Lower lobe of right lung (tissue), 2 donors: Measurements from ENCODE around the gene HCN2. TPM values are rescaled to one million over a fixed set of nuclear protein-coding genes. Genes with fewer than 3 reads are reported as not detected.
"Not testable (repeated sequence)": the region's sequence is repeated elsewhere in the genome, so short reads cannot be mapped to it uniquely, and the experiment has no call there.

Experiments used
- ATAC-seq, 2 donors: fragments of 200-7000 bp; cut with Tn5 transposase; one replicate each; pipeline ENCODE4 v1.9.1; 2020 to 2022; ENCODE audit warnings: mild to moderate bottlenecking in 2 of 2, moderate library complexity in 2 of 2
- DNase-seq: peaks from one replicate; pipeline ENCODE4 v3.0.0-alpha.2; 2020
- H3K27ac ChIP-seq: fragments of 200-600 bp; one replicate; pipeline ENCODE4 v1.8.0; 2022
- H3K27me3 ChIP-seq: fragments of 200-600 bp; one replicate; pipeline ENCODE4 v1.8.0; 2022; ENCODE audit warnings: low read depth
- H3K36me3 ChIP-seq: fragments of 200-600 bp; one replicate; pipeline ENCODE4 v1.8.0; 2022; ENCODE audit warnings: mild to moderate bottlenecking
- H3K4me1 ChIP-seq: fragments of 200-600 bp; one replicate; pipeline ENCODE4 v1.8.0; 2022
- H3K4me3 ChIP-seq: fragments of 200-600 bp; one replicate; pipeline ENCODE4 v1.8.0; 2022; ENCODE audit warnings: mild to moderate bottlenecking
- H3K9me3 ChIP-seq: fragments of 200-600 bp; one replicate; pipeline ENCODE4 v1.8.0; 2022
- CTCF ChIP-seq: fragments of 200-600 bp; IDR thresholded peaks from one replicate; pipeline ENCODE4 v1.8.0; 2022; ENCODE audit warnings: antibody characterized with exemption, mild to moderate bottlenecking
- intact Hi-C: fragments of 100-400 bp; cut with DNase I; formaldehyde crosslinking; loops from one replicate; pipeline ENCODE4 v1.11.0; 2022
- total RNA-seq: library from RNA; stranded (reverse); fragmentation: NEBNext Ultra II Directional; extraction: Animal tissue kit (Norgen Biotek cat#: 25700); gene quantifications from one replicate; pipeline ENCODE4 v1.2.1, GENCODE V29; 2021
- donor health status: DM: no; HTN: yes; CAD: no; lungs with severe emphysema.

The HCN2 gene
- total RNA-seq, 1 donor from 2014 or later, result 0.24 TPM

GRCh38 chr19:602391-603301, 13.0 kb downstream of the HCN2 start:
- intact Hi-C loops, result no loop called here
- Histone ChIP-seq H3K9me3 (no peaks in the 10 kb centered on the region), H3K27ac (no peak overlapping the region), H3K36me3 (no peaks in the 10 kb centered on the region), H3K4me3 (no peak overlapping the region), H3K4me1 (no peaks in the 10 kb centered on the region), H3K27me3 (no peaks in the 10 kb centered on the region)
- DNase-seq, result no peak
- peak in 1 of 2 donors; percentile 25 for ATAC-seq
- no peak for TF ChIP-seq CTCF

GRCh38 chr19:603302-603639, 13.6 kb downstream of the HCN2 start:
- H3K27ac ChIP-seq, DNase-seq, intact Hi-C loops, H3K4me3 ChIP-seq, H3K27me3 ChIP-seq, H3K9me3 ChIP-seq, H3K36me3 ChIP-seq, H3K4me1 ChIP-seq, ATAC-seq: not testable (repeated sequence)

- H3K27ac ChIP-seq, H3K36me3 ChIP-seq, H3K27me3 ChIP-seq, H3K9me3 ChIP-seq, H3K4me3 ChIP-seq, intact Hi-C loops, H3K4me1 ChIP-seq, DNase-seq, ATAC-seq: not testable (repeated sequence)
Measured at GRCh38 chr19:603779-604178, 14.1 kb downstream of the HCN2 start.

GRCh38 chr19:604355-604754, 14.7 kb downstream of the HCN2 start:
- H3K4me1 ChIP-seq, result peaks cover 9% of the 10 kb centered on the region
- TF ChIP-seq CTCF, result no peak
- H3K4me3 ChIP-seq, result no peak overlapping the region
- no peak for DNase-seq
- intact Hi-C loops, result no loop called here
- no peaks in the 10 kb centered on the region for H3K27me3 ChIP-seq
- no peaks in the 10 kb centered on the region for H3K36me3 ChIP-seq
- H3K27ac ChIP-seq, result no peak overlapping the region
- no peaks in the 10 kb centered on the region for H3K9me3 ChIP-seq
- ATAC-seq, result peak in 1 of 2 donors; percentile 20

- H3K36me3 ChIP-seq, intact Hi-C loops, DNase-seq: not testable (repeated sequence)
Measured at GRCh38 chr19:605061-605971, 15.6 kb downstream of the HCN2 start.

GRCh38 chr19:607301-608154, 17.8 kb downstream of the HCN2 start:
- no peak for TF ChIP-seq CTCF
- Histone ChIP-seq H3K36me3 (no peaks in the 10 kb centered on the region), H3K27ac (no peak overlapping the region), H3K27me3 (no peaks in the 10 kb centered on the region), H3K4me1 (peaks cover 32% of the 10 kb centered on the region), H3K9me3 (no peaks in the 10 kb centered on the region), H3K4me3 (no peak overlapping the region)
- DNase-seq (no peak), ATAC-seq (no peak)
- intact Hi-C loops, result no loop called here

More at GRCh38 chr19:605061-605971, 15.6 kb downstream of the HCN2 start:
- ATAC-seq, H3K27me3 ChIP-seq, H3K9me3 ChIP-seq, H3K4me3 ChIP-seq, H3K27ac ChIP-seq: not testable (repeated sequence)
- peaks cover 18% of the 10 kb centered on the region for H3K4me1 ChIP-seq
